Body of pancreas (tissue), 4 donors: ENCODE data around the gene ITGB6.

Experiments used
- CTCF ChIP-seq, 7 experiments: fragments of 450-650 bp in 4 of 7; fragments of 200-600 bp in 3 of 7; sonication (generic) in 3 of 7; IDR thresholded peaks; one replicate each; pipeline ENCODE4 v1.5.1; 2016 to 2019; ENCODE audit warnings: antibody characterized with exemption in 7 of 7
- POLR2A ChIP-seq, 3 donors: fragments of 450-650 bp; IDR thresholded peaks; one replicate each; pipeline ENCODE4 v1.6.1; 2016; ENCODE audit warnings: antibody characterized with exemption in 3 of 3, mild to moderate bottlenecking in 2 of 3

GRCh38 chr2:160168878-160169277 lies 31.2 kb downstream of the ITGB6 start:
- no peak for TF ChIP-seq CTCF (IDR thresholded peaks at IDR 0.05)
- no peak for TF ChIP-seq POLR2A (IDR thresholded peaks at IDR 0.05)
